Anterior cingulate cortex (tissue), 58 donors: Measurements from ENCODE around the gene DIO3.

Experiments
- DNase-seq, 58 donors: peaks; one replicate each; lab custom pipeline; 2025; lab: John Stamatoyannopoulos, UW

Gene DIO3

DNA sequence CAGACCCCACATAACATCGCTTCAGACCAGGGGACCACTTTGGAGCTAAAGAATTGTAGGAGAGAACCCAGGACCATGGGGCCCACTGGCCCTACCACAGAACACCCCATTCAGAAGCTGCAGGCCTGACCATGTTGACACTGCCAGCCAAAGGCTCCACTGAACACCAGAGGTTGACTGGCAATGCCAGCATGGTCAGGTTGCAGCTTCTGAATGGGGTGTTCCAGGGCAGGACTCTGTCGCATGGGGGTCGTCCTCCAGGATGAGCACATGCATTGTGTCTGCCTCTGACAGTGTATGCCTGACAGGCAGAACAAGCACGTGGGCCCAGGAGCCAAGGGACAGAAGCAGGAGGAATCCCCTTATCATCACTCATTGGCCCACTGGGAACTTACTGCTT, 34.1 kb downstream of the DIO3 start:
- no peak for DNase-seq

DNA sequence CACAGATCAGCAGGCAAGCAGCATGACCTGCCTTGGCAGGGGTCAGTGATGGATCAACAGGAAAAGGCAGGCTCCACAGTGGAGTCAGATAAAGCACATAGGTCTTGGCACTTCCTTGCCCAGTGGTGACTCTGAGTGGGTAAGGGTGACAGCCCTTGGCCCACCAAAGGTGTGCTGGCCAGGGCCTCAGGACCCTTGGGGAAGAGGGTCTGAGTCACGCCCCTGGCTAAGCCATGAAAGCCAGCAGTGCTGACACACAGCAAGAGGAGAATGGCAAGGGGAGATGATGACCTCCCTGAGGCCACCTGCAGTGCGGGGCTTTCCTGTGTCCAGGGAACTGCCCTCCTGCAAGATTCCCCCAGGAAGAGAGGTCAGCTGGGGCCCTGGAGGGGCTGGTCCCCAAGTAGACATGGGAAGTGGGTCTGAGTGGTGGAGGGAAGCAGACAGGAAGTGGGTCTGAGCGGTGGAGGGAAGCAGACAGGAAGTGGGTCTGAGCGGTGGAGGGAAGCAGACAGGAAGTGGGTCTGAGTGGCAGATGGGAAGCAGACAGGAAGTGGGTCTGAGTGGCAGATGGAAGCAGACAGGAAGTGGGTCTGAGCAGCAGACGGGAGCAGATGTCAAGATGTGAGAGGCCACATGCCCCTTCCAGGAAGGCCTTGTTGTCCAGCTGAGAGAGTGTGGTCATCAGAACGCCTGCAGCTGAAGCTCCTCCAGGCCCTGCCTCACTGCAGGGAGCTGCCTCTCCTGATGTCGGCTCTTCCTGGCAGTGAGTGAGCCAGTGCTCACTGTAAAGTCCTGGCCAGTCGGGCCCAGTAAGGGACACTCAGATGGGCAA, 34.8 kb downstream of the DIO3 start:
- no peak for DNase-seq

DNA sequence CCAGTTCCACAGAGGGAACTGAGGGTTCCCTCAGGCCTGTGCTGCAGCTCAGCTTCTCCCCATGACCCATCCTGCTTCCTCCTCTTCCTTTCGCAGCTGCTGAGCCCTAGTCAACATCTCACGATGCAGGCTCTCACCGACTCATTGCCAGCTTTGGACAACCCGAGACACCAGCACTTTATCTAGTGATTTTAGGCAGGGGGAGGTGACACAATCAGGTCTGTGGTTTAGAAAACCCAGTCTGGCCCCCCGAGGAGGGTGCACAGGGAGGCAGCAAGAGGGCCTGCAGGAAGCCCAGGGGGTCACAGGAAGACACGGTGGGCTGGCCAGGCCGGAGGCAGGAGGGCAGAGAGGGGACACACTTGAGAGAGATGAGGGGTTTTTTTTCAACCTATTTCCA, 35.4 kb downstream of the DIO3 start:
- DNase-seq: no peak

DNA sequence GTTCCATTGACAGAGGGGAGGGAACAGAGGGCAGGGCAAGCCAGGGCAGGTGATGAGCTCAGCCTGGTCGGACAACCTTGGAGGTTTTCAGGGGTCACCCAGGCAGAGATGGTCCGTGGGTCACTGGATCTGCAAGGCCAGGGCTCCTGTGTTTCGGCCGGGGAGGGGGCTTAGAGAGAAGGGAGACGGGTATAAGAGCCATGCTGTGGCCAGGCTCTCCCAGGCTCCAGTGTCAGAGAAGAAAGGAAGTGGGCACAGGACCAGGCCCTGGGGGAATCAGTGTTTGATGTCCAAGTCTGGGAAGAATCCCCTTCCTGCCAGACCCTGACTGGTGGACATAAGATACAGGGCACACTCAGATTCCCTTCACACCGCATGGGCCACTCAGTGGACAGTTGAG, 36.9 kb downstream of the DIO3 start:
- DNase-seq: no peak

DNA sequence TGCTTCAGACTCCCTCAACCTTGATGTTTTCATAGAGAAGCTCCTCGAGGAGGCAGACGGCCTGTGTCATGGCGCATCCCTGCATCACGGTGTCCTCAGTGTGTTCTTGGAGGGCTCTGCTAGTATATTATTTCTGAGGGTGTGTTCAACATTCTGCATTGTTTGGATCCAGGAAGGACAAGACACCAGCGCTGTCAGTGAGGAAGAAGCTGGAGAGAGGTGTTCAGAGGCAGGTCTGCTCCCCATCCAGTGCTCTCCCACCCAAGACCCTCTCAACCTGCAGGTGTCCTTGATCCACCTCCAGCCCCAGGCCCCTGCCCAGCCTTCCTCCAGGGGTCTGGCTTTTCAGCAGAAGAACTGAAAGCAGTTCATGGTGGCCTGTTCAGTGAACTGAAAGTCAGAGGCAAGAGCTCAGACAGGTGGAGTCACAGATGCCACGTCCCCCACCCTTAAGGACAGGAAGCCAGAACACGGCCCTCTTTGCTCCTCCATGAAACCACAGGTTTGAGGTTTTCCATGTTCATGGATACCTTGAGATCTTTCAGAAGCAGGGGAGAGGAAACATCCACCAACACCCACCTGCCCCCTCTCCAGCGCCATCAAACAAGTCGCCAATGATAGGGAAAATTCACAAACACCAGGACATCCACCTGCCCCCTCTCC, 37.4 kb downstream of the DIO3 start:
- DNase-seq: no peak

DNA sequence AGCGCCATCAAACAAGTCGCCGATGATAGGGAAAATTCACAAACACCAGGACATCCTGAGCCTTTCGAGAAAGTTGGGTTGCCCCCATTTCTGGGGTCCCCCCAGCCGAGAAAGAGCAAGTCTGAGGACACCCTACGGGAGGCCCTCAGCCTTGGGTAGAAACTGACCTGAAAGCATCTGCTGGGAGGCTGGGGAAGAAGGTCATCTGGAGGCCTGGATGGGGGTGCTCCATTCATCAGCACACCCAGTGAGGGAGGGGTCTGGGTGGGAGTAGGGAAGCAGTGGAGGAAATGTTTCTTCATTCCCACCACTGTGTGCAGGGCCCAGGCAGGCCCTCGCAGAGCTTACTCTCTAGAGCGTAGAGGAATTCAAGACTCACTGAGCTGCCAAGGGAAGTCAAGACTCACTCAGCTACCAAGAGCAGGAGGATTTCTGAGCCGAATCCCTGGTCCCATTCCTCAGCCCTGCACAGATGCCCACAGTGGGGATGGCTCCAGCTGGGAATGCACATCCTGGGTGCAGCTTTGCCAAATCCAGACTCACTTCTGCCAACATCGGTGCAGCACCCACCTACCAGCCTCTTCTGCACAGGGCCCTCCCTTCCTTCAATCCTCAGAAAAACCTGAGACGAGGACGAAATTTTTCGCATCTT, 38.1 kb downstream of the DIO3 start:
- DNase-seq: no peak

DNA sequence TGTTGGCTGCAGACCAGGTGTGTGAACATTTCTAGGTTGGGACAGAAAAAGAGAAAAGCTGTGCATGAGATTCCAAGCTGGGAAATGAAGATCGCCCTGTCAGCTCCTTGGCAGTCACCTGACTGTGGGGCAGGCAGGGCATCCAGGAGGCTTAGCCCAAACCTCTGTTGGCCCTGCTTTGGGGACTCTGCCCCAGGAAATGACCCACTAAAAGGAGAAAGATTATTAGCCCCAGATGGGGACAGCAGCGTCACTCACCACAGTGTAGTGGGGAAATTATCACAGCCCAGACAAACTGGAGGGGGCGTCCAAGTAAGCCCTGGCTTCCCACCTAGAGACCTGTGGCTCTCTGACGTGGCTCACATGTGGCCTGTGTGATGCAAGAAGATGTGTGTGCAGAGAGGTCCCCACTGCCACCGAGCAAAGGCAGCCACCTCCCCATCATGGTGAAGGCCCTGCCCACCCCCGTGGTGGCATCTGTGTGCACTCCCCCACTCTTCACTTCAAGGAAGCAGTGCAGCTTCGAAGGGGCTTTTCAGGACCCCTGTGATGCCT, 39.1 kb downstream of the DIO3 start:
- DNase-seq: no peak

DNA sequence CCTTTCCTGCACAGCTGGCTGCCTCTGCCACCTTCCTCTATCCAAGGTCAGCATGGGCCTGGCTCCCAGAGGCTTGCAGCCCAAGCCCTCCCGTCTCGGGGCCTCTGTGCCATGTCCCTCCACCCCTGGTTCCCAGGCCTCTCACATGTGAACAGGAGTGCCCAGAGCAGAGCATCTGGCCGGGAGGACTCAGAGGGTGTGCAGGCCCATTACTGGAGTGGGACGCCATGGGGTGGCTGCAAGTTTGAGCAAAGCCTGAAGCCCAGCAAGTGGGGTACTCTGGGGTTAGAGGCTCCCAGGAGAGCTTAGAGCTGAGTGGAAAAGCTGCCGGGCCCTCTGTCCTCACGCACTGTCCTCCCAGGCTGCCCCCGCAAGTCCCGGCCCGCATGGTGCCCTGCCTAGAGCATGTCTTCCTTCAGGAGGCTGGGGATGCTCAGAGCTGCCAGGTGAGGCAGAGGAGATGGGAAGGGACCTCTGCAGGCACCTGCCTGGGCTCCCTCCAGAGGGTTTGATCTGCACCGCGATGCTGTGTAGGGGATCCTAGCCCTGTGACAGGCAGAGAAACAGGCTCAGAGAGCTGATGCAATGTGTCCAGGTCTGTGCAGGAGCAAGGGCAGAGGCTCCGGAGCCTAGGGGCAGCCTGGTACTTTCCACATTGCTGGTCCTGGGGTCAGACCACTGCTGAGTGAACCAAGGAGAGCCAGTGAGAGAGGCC, 39.8 kb downstream of the DIO3 start:
- no peak for DNase-seq

DNA sequence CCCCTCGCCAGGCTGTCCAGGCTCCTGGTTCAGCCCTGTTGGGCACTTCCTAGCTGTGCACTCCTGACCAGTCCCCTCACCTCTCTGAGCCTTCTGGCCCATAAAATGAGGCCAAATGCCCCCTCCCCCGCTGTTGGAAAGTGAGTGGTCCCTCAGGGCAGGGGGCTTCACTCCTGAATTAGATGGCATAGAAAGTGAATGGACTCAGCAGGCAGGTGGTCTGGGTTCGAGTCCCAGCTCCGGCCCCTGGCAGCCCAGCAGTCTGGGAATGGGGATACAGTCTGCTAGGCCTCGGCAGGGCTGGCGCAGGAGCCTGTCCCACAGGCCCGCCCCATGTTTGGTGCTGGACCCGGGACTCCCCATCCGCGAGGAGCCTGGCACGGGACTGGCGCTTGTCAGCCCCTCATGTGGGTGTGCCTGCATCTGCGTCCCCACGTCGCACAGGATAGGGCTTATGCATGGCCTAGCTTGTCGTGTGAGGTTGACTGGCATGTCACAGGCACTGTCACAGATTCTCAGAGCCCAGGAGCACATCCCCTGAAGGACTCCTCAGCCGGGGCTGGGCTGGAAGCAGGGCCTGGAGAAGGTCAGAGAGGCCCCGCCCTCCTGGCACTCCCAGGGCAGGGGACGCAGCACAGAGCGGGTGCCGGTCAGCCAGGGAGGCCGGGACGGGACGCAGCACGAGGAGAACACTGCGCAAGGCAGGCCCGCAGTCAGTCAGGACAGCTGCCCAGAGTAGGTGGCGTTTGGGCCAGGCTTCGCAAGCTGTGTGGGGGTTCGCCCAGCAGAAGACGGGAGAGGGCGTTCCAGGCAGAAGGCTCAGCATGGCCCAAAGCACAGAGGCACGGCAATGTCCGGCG, 40.5 kb downstream of the DIO3 start:
- DNase-seq: no peak

DNA sequence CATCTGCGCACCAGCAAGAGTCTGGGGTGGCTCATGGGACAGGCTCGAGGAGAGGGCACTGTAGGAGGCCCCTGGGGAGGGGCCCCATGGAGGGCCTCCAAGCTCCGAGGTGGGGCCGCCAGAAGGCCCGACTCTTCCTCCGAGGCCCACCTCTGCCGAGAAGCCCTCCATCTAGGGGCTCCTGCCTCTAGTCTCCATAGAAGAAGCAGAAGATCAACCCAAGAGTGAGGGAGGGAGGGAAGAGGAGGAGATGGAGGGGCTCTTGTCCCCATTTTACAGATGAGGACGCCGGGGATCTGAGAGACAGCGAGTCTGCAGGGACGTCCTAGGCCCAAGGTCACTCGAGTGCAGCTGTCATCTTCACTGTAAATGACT, 41.2 kb downstream of the DIO3 start:
- no peak for DNase-seq

DNA sequence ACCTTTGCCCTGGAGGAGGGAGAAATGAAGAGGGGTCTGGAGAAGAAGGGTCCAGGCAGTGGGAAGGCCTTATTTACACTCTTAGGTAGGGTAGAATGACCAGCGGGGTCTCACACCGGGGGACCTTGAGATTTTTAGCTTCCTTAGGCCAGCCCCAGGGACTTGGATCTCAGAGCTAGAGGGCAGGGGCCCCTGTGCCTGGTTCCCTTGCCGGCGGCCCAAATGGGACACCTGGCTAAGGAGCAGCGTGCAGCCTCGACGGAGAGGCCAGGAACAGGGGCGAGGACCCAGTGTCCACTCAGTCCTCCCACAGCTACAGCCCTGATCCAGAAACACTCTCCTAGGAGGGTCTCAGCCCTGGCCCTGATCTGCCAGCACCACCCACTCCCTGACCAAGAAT, 41.8 kb downstream of the DIO3 start:
- no peak for DNase-seq

DNA sequence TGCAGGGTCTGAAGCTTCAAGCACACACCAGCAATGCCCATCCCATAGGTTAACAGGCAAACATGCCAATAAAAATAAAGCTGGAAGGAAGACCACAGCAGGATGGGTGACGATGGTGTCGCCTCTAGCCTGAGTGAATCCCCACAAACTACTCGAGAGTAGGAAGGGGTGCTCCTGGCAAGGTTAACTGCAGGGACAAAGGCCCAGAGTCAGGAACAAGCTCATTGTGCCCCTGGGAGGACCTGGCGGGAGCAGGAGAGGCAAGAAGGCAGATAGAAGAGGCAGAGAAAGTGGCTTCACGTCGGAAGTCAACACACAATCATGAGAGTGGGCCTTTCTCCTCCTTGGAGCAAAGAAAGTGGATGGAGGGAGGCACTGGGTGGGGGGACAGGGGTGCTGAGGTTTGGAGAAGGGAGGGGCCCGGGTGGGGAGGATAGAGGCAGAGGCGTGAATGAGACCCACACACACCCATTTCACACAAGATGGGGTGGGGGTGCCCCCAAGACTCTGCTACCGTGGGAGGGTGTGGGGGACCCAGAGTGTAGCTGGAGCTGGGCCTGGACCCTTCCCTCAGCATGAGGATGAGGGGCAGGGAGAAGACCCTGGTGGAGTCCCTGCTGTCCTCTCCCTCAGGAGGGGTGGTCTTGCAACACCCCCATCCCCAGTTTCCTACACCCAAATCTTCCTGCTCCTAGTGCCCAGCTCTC, 43.1 kb downstream of the DIO3 start:
- no peak for DNase-seq

DNA sequence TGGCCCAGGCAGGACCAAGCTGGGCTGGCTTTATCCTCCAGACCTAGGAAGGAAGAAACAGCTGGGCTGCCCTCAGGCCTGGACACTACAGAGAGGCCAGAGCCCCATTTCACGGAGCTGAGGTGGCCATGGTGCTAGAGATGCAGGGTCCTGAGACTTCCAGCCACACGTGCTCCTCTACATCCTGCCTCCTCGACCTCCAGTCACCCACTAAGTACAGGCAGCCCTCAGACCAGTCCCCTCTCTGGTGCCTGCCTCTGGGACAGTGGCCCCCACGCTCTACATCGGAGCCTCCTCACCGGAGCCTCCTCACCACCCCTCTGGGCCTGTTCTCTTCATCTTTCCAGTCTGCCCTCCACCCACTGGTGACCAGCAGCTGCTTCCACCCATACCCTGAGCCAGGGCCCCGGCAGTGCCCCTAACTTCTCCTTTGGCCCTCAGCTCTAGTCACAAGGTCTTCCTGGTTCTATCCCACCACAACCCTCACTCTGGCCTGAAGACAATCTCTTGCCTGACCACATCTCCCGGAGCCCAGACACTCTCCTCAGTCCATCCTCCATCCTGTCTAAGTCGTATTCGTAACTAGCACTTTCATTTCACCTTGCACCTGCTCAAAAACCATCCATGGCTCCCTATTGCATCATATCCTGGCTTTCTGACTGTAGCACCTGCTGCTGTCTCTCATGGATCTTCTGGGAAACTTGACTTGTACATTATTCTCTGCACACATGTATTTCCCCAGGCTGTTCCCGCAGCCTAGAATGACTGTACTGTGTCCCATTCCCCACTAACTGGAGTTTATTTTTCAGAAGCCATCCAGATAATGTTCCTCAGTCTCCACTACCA, 43.9 kb downstream of the DIO3 start:
- DNase-seq: no peak

DNA sequence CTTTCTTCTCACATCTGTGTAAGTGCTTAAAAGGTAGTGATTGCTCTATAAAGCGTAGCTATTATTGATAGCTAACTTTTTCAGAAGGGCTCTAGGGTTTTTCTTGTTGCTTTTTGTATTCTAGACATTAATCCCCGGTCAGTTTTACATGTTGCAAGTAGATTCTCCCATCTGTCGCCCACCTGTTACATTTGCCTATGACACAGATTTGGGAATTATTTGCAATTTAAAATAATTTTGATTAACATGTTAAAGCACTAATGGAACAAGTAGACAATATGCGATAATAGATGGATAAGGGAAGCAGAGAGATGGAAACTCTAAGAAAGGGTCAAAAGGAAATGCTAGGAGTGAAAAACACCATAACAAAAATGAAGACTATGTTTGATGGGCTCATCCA, 44.5 kb downstream of the DIO3 start:
- DNase-seq: no peak
